Mesenchymal stem cell (in vitro differentiated cells and primary cell): ENCODE measurements around the gene NUDT13.

Experiments used
- DNase-seq: peaks from one replicate; pipeline ENCODE4 v3.0.0-alpha.2; 2013
- H2AFZ ChIP-seq: one replicate; pipeline ENCODE4 v1.6.1; 2013; ENCODE audit warnings: low read depth, mild to moderate bottlenecking, control low read depth, inconsistent platforms, low read length, moderate library complexity
- H2AK5ac ChIP-seq: 2 replicates; pipeline ENCODE4 v1.6.1; 2013; ENCODE audit warnings: low read length, moderate library complexity, mild to moderate bottlenecking, inconsistent platforms; ENCODE audit not compliant: severe bottlenecking
- H2BK120ac ChIP-seq: one replicate; pipeline ENCODE4 v1.6.1; 2013; ENCODE audit warnings: low read depth, mild to moderate bottlenecking, inconsistent platforms, low read length, moderate library complexity
- H2BK12ac ChIP-seq, 2 experiments: one replicate each; pipeline ENCODE4 v1.6.1; 2013; ENCODE audit warnings: inconsistent platforms in 2 of 2, low read length in 2 of 2, mild to moderate bottlenecking in 2 of 2, moderate library complexity in 2 of 2, control low read depth in 1 of 2
- H2BK15ac ChIP-seq: one replicate; pipeline ENCODE4 v1.6.1; 2013; ENCODE audit warnings: mild to moderate bottlenecking, low read depth, inconsistent platforms; ENCODE audit not compliant: poor library complexity, severe bottlenecking
- H2BK5ac ChIP-seq: 2 replicates; pipeline ENCODE4 v1.6.1; 2013; ENCODE audit warnings: low read depth, mild to moderate bottlenecking, low read length, control low read depth, inconsistent platforms; ENCODE audit not compliant: poor library complexity, severe bottlenecking
- H3K14ac ChIP-seq, 2 experiments: one replicate each; pipeline ENCODE4 v1.6.1; 2013; ENCODE audit warnings: inconsistent platforms in 2 of 2, low read length in 2 of 2, control low read depth in 1 of 2, mild to moderate bottlenecking in 1 of 2, moderate library complexity in 1 of 2
- H3K18ac ChIP-seq, 2 experiments: one replicate each; pipeline ENCODE4 v1.6.1; 2013; ENCODE audit warnings: inconsistent platforms in 2 of 2, low read length in 2 of 2, control low read depth in 1 of 2, low read depth in 1 of 2, mild to moderate bottlenecking in 1 of 2
- H3K23ac ChIP-seq, 2 experiments: one replicate each; pipeline ENCODE4 v1.6.1; 2013; ENCODE audit warnings: inconsistent platforms in 2 of 2, low read length in 2 of 2, mild to moderate bottlenecking in 2 of 2, moderate library complexity in 2 of 2, control low read depth in 1 of 2
- H3K27ac ChIP-seq: 2 replicates; pipeline ENCODE4 v1.5.1; 2013; ENCODE audit warnings: mild to moderate bottlenecking, moderate library complexity, low read length, control low read depth, inconsistent platforms; ENCODE audit not compliant: poor library complexity, severe bottlenecking
- H3K27me3 ChIP-seq, 2 experiments: 2 replicates each; pipeline versions ENCODE4 v1.6.1 to v1.7.0; 2013; ENCODE audit warnings: low read length in 2 of 2, mild to moderate bottlenecking in 2 of 2, moderate library complexity in 2 of 2, control low read depth in 1 of 2, inconsistent platforms in 1 of 2; ENCODE audit not compliant: control insufficient read depth in 1 of 2, insufficient read depth in 1 of 2
- H3K36me3 ChIP-seq, 2 experiments: 2 replicates each; pipeline versions ENCODE4 v1.6.1 to v1.7.0; 2013; ENCODE audit warnings: low read length in 2 of 2, control low read depth in 1 of 2, inconsistent platforms in 1 of 2, low read depth in 1 of 2, mild to moderate bottlenecking in 1 of 2; ENCODE audit not compliant: insufficient read depth in 2 of 2, control insufficient read depth in 1 of 2
- H3K4ac ChIP-seq, 2 experiments: one replicate each; pipeline ENCODE4 v1.6.1; 2013; ENCODE audit warnings: inconsistent platforms in 2 of 2, low read length in 2 of 2, mild to moderate bottlenecking in 2 of 2, moderate library complexity in 2 of 2, control low read depth in 1 of 2, low read depth in 1 of 2
- H3K4me1 ChIP-seq: 2 replicates; pipeline ENCODE4 v1.6.1; 2013; ENCODE audit warnings: low read depth, low read length, control low read depth; ENCODE audit not compliant: control insufficient read depth, insufficient read depth
- H3K4me2 ChIP-seq: 2 replicates; pipeline ENCODE4 v1.6.1; 2013; ENCODE audit warnings: low read length, mild to moderate bottlenecking, inconsistent platforms; ENCODE audit not compliant: poor library complexity, severe bottlenecking
- H3K4me3 ChIP-seq, 2 experiments: 2 replicates each; pipeline versions ENCODE4 v1.5.1 to v1.7.0; 2013; ENCODE audit warnings: low read length in 2 of 2, mild to moderate bottlenecking in 2 of 2, control low read depth in 1 of 2, low read depth in 1 of 2; ENCODE audit not compliant: insufficient read depth in 1 of 2
- H3K79me1 ChIP-seq: replicated peaks from 2 replicates; pipeline ENCODE4 v1.6.1; 2013; ENCODE audit warnings: mild to moderate bottlenecking, control low read depth, low read length, inconsistent platforms; ENCODE audit not compliant: poor library complexity, severe bottlenecking
- H3K9ac ChIP-seq: 2 replicates; pipeline ENCODE4 v1.7.0; 2013; ENCODE audit warnings: mild to moderate bottlenecking, low read length, moderate library complexity
- H3K9me3 ChIP-seq: 2 replicates; pipeline ENCODE4 v1.7.0; 2013; ENCODE audit warnings: mild to moderate bottlenecking, low read length; ENCODE audit not compliant: control insufficient read depth
- H4K8ac ChIP-seq: one replicate; pipeline ENCODE4 v1.6.1; 2013; ENCODE audit warnings: inconsistent platforms, mild to moderate bottlenecking, low read length, moderate library complexity
- H4K91ac ChIP-seq: one replicate; pipeline ENCODE4 v1.6.1; 2013; ENCODE audit warnings: mild to moderate bottlenecking, low read length, inconsistent platforms
- WGBS: methylation state at CpG from one replicate; pipeline ENCODE4 v1.1.7; 2013; ENCODE audit warnings: mixed read lengths; 5-methylcytosine and 5-hydroxymethylcytosine counted together

The NUDT13 gene

GRCh38 chr10:73083221-73083620 is 27.0 kb upstream of the NUDT13 start:
- Histone ChIP-seq H4K8ac (no peak overlapping the region), H2BK15ac (no peak overlapping the region), H2AFZ (no peak overlapping the region), H2BK120ac (no peak overlapping the region), H3K4me1 (peaks cover 2% of the 10 kb centered on the region), H2BK12ac (no peak overlapping the region), H3K4me2 (no peak overlapping the region), H3K27me3 (no peaks in the 10 kb centered on the region), H3K4ac (no peak overlapping the region), H2AK5ac (no peak overlapping the region), H3K4me3 (no peak overlapping the region), H3K27ac (no peak overlapping the region), H2BK5ac (no peak overlapping the region), H3K18ac (no peak overlapping the region), H3K36me3 (peaks cover 4 to 5% of the 10 kb centered on the region in 2 experiments), H3K9me3 (no peaks in the 10 kb centered on the region), H4K91ac (no peak overlapping the region), H3K14ac (no peak overlapping the region), H3K23ac (no peak overlapping the region), H3K9ac (peak overlapping the region; percentile 3), H3K79me1 (peaks cover 15% of the 10 kb centered on the region)
- peak; percentile 12 for DNase-seq
- 24% methylated on average over 1 of the region's 2 CpGs for WGBS

- no peak overlapping the region for H3K4me2 ChIP-seq
- peaks cover 12% of the 10 kb centered on the region for H3K79me1 ChIP-seq
- 100% methylated on average over 1 of the region's 5 CpGs for WGBS
- no peak overlapping the region for H3K27ac ChIP-seq
- H3K9ac ChIP-seq = no peak overlapping the region
- H2AK5ac ChIP-seq = no peak overlapping the region
- no peak overlapping the region for H2BK15ac ChIP-seq
- H4K91ac ChIP-seq = no peak overlapping the region
- H3K36me3 ChIP-seq = peaks cover under 1 to 2% of the 10 kb centered on the region in 2 experiments
- H3K4me1 ChIP-seq = peaks cover 2% of the 10 kb centered on the region
- H3K23ac ChIP-seq = no peak overlapping the region
- no peak overlapping the region for H2BK5ac ChIP-seq
- no peak overlapping the region for H2AFZ ChIP-seq
- no peaks in the 10 kb centered on the region for H3K27me3 ChIP-seq
- no peaks in the 10 kb centered on the region for H3K9me3 ChIP-seq
- peak; percentile 5 for DNase-seq
- no peak overlapping the region for H2BK120ac ChIP-seq
- no peak overlapping the region for H3K4me3 ChIP-seq
- H3K14ac ChIP-seq = no peak overlapping the region
- H2BK12ac ChIP-seq = no peak overlapping the region
- no peak overlapping the region for H4K8ac ChIP-seq
- no peak overlapping the region for H3K4ac ChIP-seq
- no peak overlapping the region for H3K18ac ChIP-seq
These were observed 26.0 kb upstream of the NUDT13 start for GRCh38 chr10:73084209-73084608.

- WGBS = 94% methylated on average over 2 of the region's 4 CpGs
- Histone ChIP-seq H3K4me1 (peaks cover 2% of the 10 kb centered on the region), H2BK12ac (no peak overlapping the region), H3K27me3 (no peaks in the 10 kb centered on the region), H2BK15ac (no peak overlapping the region), H2AFZ (no peak overlapping the region), H2BK5ac (no peak overlapping the region), H4K8ac (no peak overlapping the region), H3K14ac (no peak overlapping the region), H3K9ac (no peak overlapping the region), H3K4me2 (no peak overlapping the region), H3K27ac (no peak overlapping the region), H3K4ac (no peak overlapping the region), H4K91ac (no peak overlapping the region), H3K4me3 (no peak overlapping the region), H3K23ac (no peak overlapping the region), H3K18ac (no peak overlapping the region), H2AK5ac (no peak overlapping the region), H2BK120ac (no peak overlapping the region), H3K79me1 (peaks cover 17% of the 10 kb centered on the region), H3K36me3 (peaks cover 0 to 6% of the 10 kb centered on the region in 2 experiments), H3K9me3 (no peaks in the 10 kb centered on the region)
- no peak for DNase-seq
These were observed 23.4 kb upstream of the NUDT13 start for GRCh38 chr10:73086816-73087215.

- no peak overlapping the region for H3K4me2 ChIP-seq
- H3K36me3 ChIP-seq = peaks cover 0 to 6% of the 10 kb centered on the region in 2 experiments
- H3K4ac ChIP-seq = no peak overlapping the region
- no peak overlapping the region for H2BK15ac ChIP-seq
- no peak overlapping the region for H2AFZ ChIP-seq
- no peak overlapping the region for H3K4me3 ChIP-seq
- H4K8ac ChIP-seq = no peak overlapping the region
- peak overlapping the region in 1 of 2 experiments; percentile 67 for H3K23ac ChIP-seq
- H3K4me1 ChIP-seq = peaks cover 2% of the 10 kb centered on the region
- H2BK5ac ChIP-seq = no peak overlapping the region
- peaks cover 17% of the 10 kb centered on the region for H3K79me1 ChIP-seq
- no peak overlapping the region for H3K18ac ChIP-seq
- H3K27me3 ChIP-seq = no peaks in the 10 kb centered on the region
- no peak overlapping the region for H3K14ac ChIP-seq
- H3K27ac ChIP-seq = no peak overlapping the region
- H2BK12ac ChIP-seq = no peak overlapping the region
- H3K9ac ChIP-seq = no peak overlapping the region
- H2AK5ac ChIP-seq = no peak overlapping the region
- no peak overlapping the region for H2BK120ac ChIP-seq
- H4K91ac ChIP-seq = no peak overlapping the region
- H3K9me3 ChIP-seq = no peaks in the 10 kb centered on the region
- DNase-seq = peak; percentile 9
These were observed 22.0 kb upstream of the NUDT13 start for GRCh38 chr10:73088304-73088703.
